LNCAP (cell line): ENCODE measurements around the gene VWA7.

ENCODE experiments used
- CTCF ChIP-seq: fragments of 450-650 bp; IDR thresholded peaks from 2 replicates; pipeline ENCODE4 v1.5.1; 2017; ENCODE audit warnings: mild to moderate bottlenecking

VWA7 gene

GRCh38 chr6:31815025-31815838 lies 38.1 kb upstream of the VWA7 start, which contains the start of the genes HSPA1A and HSPA1L:
Gene HSPA1A, plus strand, starts transcription at chr6:31815543. Its CDS starts 214 bp downstream, at chr6:31815757.
Gene HSPA1L, minus strand, starts transcription at chr6:31815283. Its CDS starts 3,311 bp downstream, at chr6:31811972.
- no peak for TF ChIP-seq CTCF

- TF ChIP-seq CTCF, result no peak
Measured at GRCh38 chr6:31814677-31815024, 37.5 kb upstream of the VWA7 start.

- TF ChIP-seq CTCF, result no peak
Measured at GRCh38 chr6:31813465-31813849, 36.3 kb upstream of the VWA7 start.

- TF ChIP-seq CTCF, result no peak
Measured at GRCh38 chr6:31811645-31812044, 34.5 kb upstream of the VWA7 start.

- peak; percentile 23; the same call in 1 of the 2 replicates for TF ChIP-seq CTCF
Measured at GRCh38 chr6:31806470-31807272, 29.5 kb upstream of the VWA7 start, which contains the start of gene LSM2. Gene LSM2, minus strand, starts transcription at chr6:31806966. Its CDS starts 209 bp downstream, at chr6:31806757.

- no peak for TF ChIP-seq CTCF
Measured at GRCh38 chr6:31805939-31806469, 28.9 kb upstream of the VWA7 start.

- no peak for TF ChIP-seq CTCF
Measured at GRCh38 chr6:31799781-31800180, 22.7 kb upstream of the VWA7 start.
